ENCODE measurements around the gene JUN. TPM values are rescaled to one million over a fixed set of nuclear protein-coding genes. Genes with fewer than 3 reads are reported as not detected.

JUN gene
- total and polyA plus RNA-seq, 2 donors (not counting 1 experiment from before 2014, with no cell fraction given) = 94.4 to 4,074 TPM

GRCh38 chr1:58816747-58817221, 32.9 kb upstream of the JUN start:
- peaks cover 0 to 7% (median 0%) of the 10 kb centered on the region in 3 donors for H3K9me3 ChIP-seq (ENCODE audit: control extremely low read depth in 1 of 3, control insufficient read depth in 2 of 3, insufficient read depth in 1 of 3, low read length in 2 of 3)
- peak overlapping the region; percentile 86 for H3K9ac ChIP-seq (ENCODE audit: low read length)
- ChIA-PET POLR2A (interaction anchor here (1.9 to 2.0 kb wide), 2 partner anchors 11 to 32 kb away, joined by 8 to 26 read pairs; partner anchors contain the start of gene JUN), CTCF (interaction anchor here (1.0 to 1.8 kb wide), 5 partner anchors 31 to 882 kb away, joined by 3 to 10 read pairs (median 6); partner anchors contain the start of gene JUN)
- ATAC-seq (ENCODE audit: low read depth) (no peak), DNase-seq (no peak)
- H3K4me1 Mint-ChIP-seq = peaks cover 51% of the 10 kb centered on the region
- H3K4me1 ChIP-seq (ENCODE audit: control insufficient read depth in 2 of 2, insufficient read depth in 2 of 2, low read length in 2 of 2) = peaks cover 29 to 45% of the 10 kb centered on the region in 2 donors
- peak overlapping the region; percentile 96 for H3K27ac Mint-ChIP-seq
- H3K27me3 ChIP-seq (replicated peaks in 1 of 4; ENCODE audit: control extremely low read depth in 1 of 4, control insufficient read depth in 3 of 4, insufficient read depth in 4 of 4, low read length in 3 of 4) = no peaks in the 10 kb centered on the region
- peak overlapping the region; percentile 95 for H3K4me3 Mint-ChIP-seq
- peak overlapping the region; percentile 88 to 91 for H3K27ac ChIP-seq (ENCODE audit: low read length in 2 of 2)
- no peaks in the 10 kb centered on the region for H3K36me3 ChIP-seq (replicated peaks in 1 of 2; ENCODE audit: control extremely low read depth in 1 of 2, control insufficient read depth in 1 of 2, extremely low read depth in 1 of 2, insufficient read depth in 2 of 2, low read length in 1 of 2)
- no peaks in the 10 kb centered on the region for H3K9me3 Mint-ChIP-seq (ENCODE audit: insufficient read depth)
- TF ChIP-seq EZH2 (IDR thresholded peaks at IDR 0.05; ENCODE audit: borderline replicate concordance, insufficient read depth, low read depth, low read length, poor library complexity, severe bottlenecking) (no peak), CTCF (IDR thresholded peaks at IDR 0.05) (no peak)
- H3K79me2 ChIP-seq (ENCODE audit: control insufficient read depth, insufficient read depth, low read length) = peaks cover 1% of the 10 kb centered on the region
- no peaks in the 10 kb centered on the region for H3K27me3 Mint-ChIP-seq
- WGBS (ENCODE audit: insufficient coverage) = no CpG with 5 or more reads among the region's 4 CpGs
- H2AFZ ChIP-seq (ENCODE audit: insufficient read depth, low read depth, low read length, poor library complexity, severe bottlenecking) = peak overlapping the region; percentile 96
- H3K4me3 ChIP-seq (ENCODE audit: control extremely low read depth in 1 of 5, extremely low read depth in 1 of 5, insufficient read depth in 1 of 5, low read depth in 2 of 5, low read length in 4 of 5) = peak overlapping the region in 4 of 5 experiments; percentile 85 to 98 (median 88)
- intact Hi-C loops (cut with micrococcal nuclease) = loop anchor here (1.0 to 10.0 kb wide), 5 partner anchors 31 to 478 kb away; partner anchors contain the start of gene FGGY
- H4K20me1 ChIP-seq (ENCODE audit: control insufficient read depth, insufficient read depth, low read length, poor library complexity, severe bottlenecking) = no peaks in the 10 kb centered on the region
- peak overlapping the region; percentile 78 for H3K4me2 ChIP-seq (replicated peaks; ENCODE audit: low read depth, low read length, poor library complexity, severe bottlenecking)
